K562 (cell line): Measurements from ENCODE around the gene GRP. TPM values are rescaled to one million over a fixed set of nuclear protein-coding genes. Genes with fewer than 3 reads are reported as not detected.

Experiments used
- ATAC-seq: fragments of 200-7000 bp; cut with Tn5 transposase; 3 replicates; pipeline ENCODE4 v1.9.1; 2020; ENCODE audit warnings: moderate library complexity
- BruUV-seq: library from RNA; stranded (reverse); fragments of 400-500 nt; replicated peaks from 2 replicates; lab custom pipeline; 2021; lab: Mats Ljungman, UMichigan
- CTCF ChIA-PET: fragments of 300-600 bp; formaldehyde crosslinking; extraction: SDS; loops from one replicate; lab custom pipeline; 2021; ENCODE audit warnings: low intra/inter-chr PET ratio; lab: Yijun Ruan, JAX
- POLR2A ChIA-PET: fragments of 300-600, 350-650 bp; sonication (Branson Sonifier 250); formaldehyde crosslinking; extraction: SDS; loops from one replicate; lab custom pipeline; 2021; ENCODE audit warnings: antibody characterized with exemption, inconsistent platforms; lab: Yijun Ruan, JAX
- DNase-seq, 4 experiments: peaks; one replicate each; pipeline versions ENCODE4 v3.0.0 to v3.0.0-alpha.2; 2011 to 2018; ENCODE audit warnings: low spot score in 3 of 4, mixed read lengths in 3 of 4; ENCODE audit errors: extremely low read depth in 1 of 4
- FAIRE-seq: peaks from 2 replicates; lab custom pipeline; 2011; peaks lifted over from hg19 to GRCh38; lab: Jason Lieb, UNC
- H2AFZ ChIP-seq: 2 replicates; pipeline ENCODE4 v1.6.0; 2011; ENCODE audit warnings: low read depth, low read length, control low read depth, inconsistent platforms
- H3K27ac ChIP-seq: fragments of 200-600 bp; 3 replicates; pipeline ENCODE4 v1.8.0; 2011; ENCODE audit warnings: low read depth, mild to moderate bottlenecking, control low read depth, inconsistent platforms, low read length, moderate library complexity, mixed read lengths; ENCODE audit errors: extremely low read depth
- H3K27me3 ChIP-seq, 2 experiments: fragments of 300-600 bp in 1 of 2; 2 replicates in 1 of 2; 3 replicates in 1 of 2; pipeline versions ENCODE4 v1.6.0 to v1.8.0; 2011; ENCODE audit warnings: inconsistent platforms in 2 of 2, low read length in 2 of 2, mild to moderate bottlenecking in 1 of 2, mixed read lengths in 1 of 2, moderate library complexity in 1 of 2; ENCODE audit not compliant: control insufficient read depth in 2 of 2, insufficient read depth in 2 of 2
- H3K36me3 ChIP-seq: fragments of 300-600 bp; 3 replicates; pipeline ENCODE4 v1.8.0; 2011; ENCODE audit warnings: mild to moderate bottlenecking, low read length, inconsistent platforms; ENCODE audit not compliant: control insufficient read depth, insufficient read depth
- H3K4me1 ChIP-seq, 2 experiments: fragments of 200-600 bp in 1 of 2; replicated peaks in 1 of 2; 2 replicates in 1 of 2; 3 replicates in 1 of 2; pipeline versions ENCODE4 v1.5.1 to v1.8.0; 2011; ENCODE audit warnings: inconsistent platforms in 2 of 2, low read length in 2 of 2, mild to moderate bottlenecking in 1 of 2, mixed read lengths in 1 of 2, moderate library complexity in 1 of 2; ENCODE audit not compliant: control insufficient read depth in 2 of 2, insufficient read depth in 2 of 2
- H3K4me2 ChIP-seq: 2 replicates; pipeline ENCODE4 v1.6.1; 2011; ENCODE audit warnings: low read length, control low read depth, inconsistent platforms, mixed read lengths; ENCODE audit not compliant: insufficient read depth
- H3K4me3 ChIP-seq: fragments of 200-600 bp; sonication (generic), shearing (Covaris generic); 2 replicates; pipeline ENCODE4 v1.5.1; 2016; ENCODE audit warnings: control low read depth, inconsistent platforms
- H3K79me2 ChIP-seq: fragments of 200-600 bp; 3 replicates; pipeline ENCODE4 v1.8.0; 2011; ENCODE audit warnings: low read length, inconsistent platforms; ENCODE audit not compliant: control insufficient read depth, insufficient read depth
- H3K9ac ChIP-seq, 2 experiments: 2 replicates each; pipeline versions ENCODE4 v1.6.0 to v1.6.1; 2011; ENCODE audit warnings: low read depth in 2 of 2, low read length in 2 of 2, control low read depth in 1 of 2, inconsistent platforms in 1 of 2, mild to moderate bottlenecking in 1 of 2, mixed read lengths in 1 of 2; ENCODE audit not compliant: insufficient read depth in 1 of 2
- H3K9me1 ChIP-seq: one replicate; pipeline ENCODE4 v1.6.0; 2011; ENCODE audit warnings: inconsistent platforms, mild to moderate bottlenecking, low read length, moderate library complexity; ENCODE audit not compliant: control insufficient read depth, insufficient read depth
- H3K9me3 ChIP-seq: replicated peaks from 2 replicates; pipeline ENCODE4 v1.5.1; 2011; ENCODE audit warnings: low read depth, low read length, inconsistent platforms; ENCODE audit not compliant: control insufficient read depth, insufficient read depth
- H4K20me1 ChIP-seq: replicated peaks from 2 replicates; pipeline ENCODE4 v1.6.1; 2011; ENCODE audit warnings: low read length, inconsistent platforms, mixed read lengths; ENCODE audit not compliant: control insufficient read depth, insufficient read depth
- ATF3 ChIP-seq, 2 experiments: fragments of 450-650 bp in 1 of 2; sonication (generic) in 1 of 2; formaldehyde crosslinking in 1 of 2; IDR thresholded peaks in 1 of 2; conservative IDR thresholded peaks in 1 of 2; 2 replicates each; pipeline versions ENCODE4 v1.6.1 to v1.8.1; 2016 to 2023; ENCODE audit warnings: mild to moderate bottlenecking in 2 of 2, moderate library complexity in 2 of 2, inconsistent platforms in 1 of 2, missing genetic modification reagents in 1 of 2
- CC2D1A ChIP-seq: fragments of 450-650 bp; IDR thresholded peaks from 2 replicates; pipeline ENCODE4 v1.6.1; 2017; ENCODE audit warnings: mild to moderate bottlenecking
- EP400 ChIP-seq: fragments of 450-650 bp; IDR thresholded peaks from 2 replicates; pipeline ENCODE4 v1.6.1; 2017; ENCODE audit warnings: antibody characterized with exemption, mild to moderate bottlenecking, moderate library complexity
- MTF1 ChIP-seq: fragments of 250-450 bp; sonication (Bioruptor Pico); IDR thresholded peaks from 2 replicates; pipeline ENCODE4 v1.9.0; 2021; ENCODE audit warnings: moderate library complexity, mild to moderate bottlenecking, inconsistent platforms, borderline replicate concordance
- MYC ChIP-seq, 2 experiments: fragments of 250-450 bp in 1 of 2; sonication (Bioruptor Pico) in 1 of 2; IDR thresholded peaks; 2 replicates each; pipeline versions ENCODE4 v1.5.1 to v1.6.1; 2012 to 2021; ENCODE audit warnings: low read depth in 2 of 2, borderline replicate concordance in 1 of 2, improper control_type of control experiment in 1 of 2, low read length in 1 of 2, mild to moderate bottlenecking in 1 of 2, moderate library complexity in 1 of 2
- XRCC5 ChIP-seq: fragments of 200-400 bp; formaldehyde crosslinking; IDR thresholded peaks from 2 replicates; pipeline ENCODE4 v1.6.1; 2017; ENCODE audit warnings: low read depth, mild to moderate bottlenecking, low read length
- ZBTB5 ChIP-seq: fragments of 450-650 bp; IDR thresholded peaks from 2 replicates; pipeline ENCODE4 v1.6.1; 2017; ENCODE audit warnings: antibody characterized with exemption
- ZNF124 ChIP-seq: sonication (generic); formaldehyde crosslinking; IDR thresholded peaks from 2 replicates; pipeline ENCODE4 v1.8.1; 2022; ENCODE audit warnings: missing genetic modification reagents
- ZNF561 ChIP-seq: fragments of 450-650 bp; formaldehyde crosslinking; conservative IDR thresholded peaks from 2 replicates; pipeline ENCODE4 v1.4.0; 2020; ENCODE audit warnings: mild to moderate bottlenecking, moderate library complexity
- ZNF778 ChIP-seq: fragments of 450-650 bp; formaldehyde crosslinking; IDR thresholded peaks from 2 replicates; pipeline ENCODE4 v1.4.0; 2020; ENCODE audit warnings: mild to moderate bottlenecking, moderate library complexity
- WGBS: fragments of 100-300 bp; shearing (Covaris generic); methylation state at CpG from one replicate; pipeline ENCODE4 v1.1.6; 2016; ENCODE audit warnings: low coverage, mixed read lengths; ENCODE audit not compliant: insufficient coverage; ENCODE audit errors: missing lambda C conversion rate; 5-methylcytosine and 5-hydroxymethylcytosine counted together
- in situ Hi-C: fragments of 300-500 bp; cut with MboI; formaldehyde crosslinking; loops from 4 replicates; pipeline ENCODE4 v1.15.0; 2018; ENCODE audit warnings: inconsistent platforms, mixed read lengths
- intact Hi-C: fragments of 100-400 bp; cut with micrococcal nuclease; formaldehyde crosslinking; loops from 2 replicates; pipeline ENCODE4 v1.14.2; 2022
- polyA plus RNA-seq, 8 experiments: library from polyadenylated mRNA; depleted of rRNA in 4 of 8; stranded (reverse) in 5 of 8; unstranded in 3 of 8; fragments of >200 nt; fragmentation: Nextera tagmentation in 2 of 8; fragmentation: Illumina TruSeq in 1 of 8; extraction: Ambion mirVana in 2 of 8; extraction: Trizol in 1 of 8; gene quantifications; 2 replicates each; pipeline versions ENCODE4 v1.2.1 to v1.2.3, GENCODE V29; 2011 to 2014; ENCODE audit warnings: inconsistent platforms in 1 of 8, missing spikeins in 1 of 8
- total RNA-seq, 7 experiments: library from RNA; depleted of rRNA in 6 of 7; stranded (reverse); fragments of >200 nt in 6 of 7; fragmentation: Illumina TruSeq in 2 of 7; extraction: Trizol in 2 of 7; gene quantifications; 2 replicates each; pipeline versions ENCODE4 v1.2.1 to v1.2.3, GENCODE V29; 2011 to 2021; ENCODE audit warnings: low replicate concordance in 1 of 7

The GRP gene
- total and polyA plus RNA-seq, 9 of the 15 experiments (the other 6 are each of a cell fraction or from before 2014, with no cell fraction given): 0.07 TPM; not detected in 8

- no peaks in the 10 kb centered on the region for H3K36me3 ChIP-seq
- H3K4me2 ChIP-seq: no peak overlapping the region
- H3K4me3 ChIP-seq: no peak overlapping the region
- no peak overlapping the region for H3K9ac ChIP-seq
- in situ Hi-C loops: no loop called here
- no peaks in the 10 kb centered on the region for H3K9me3 ChIP-seq
- H2AFZ ChIP-seq: no peak overlapping the region
- no peaks in the 10 kb centered on the region for H4K20me1 ChIP-seq
- no peaks in the 10 kb centered on the region for H3K4me1 ChIP-seq
- DNase-seq (no peak), ATAC-seq (no peak), FAIRE-seq (no peak)
- BruUV-seq: no TSS peak
- no peaks in the 10 kb centered on the region for H3K9me1 ChIP-seq
- H3K27ac ChIP-seq: no peak overlapping the region
- no peaks in the 10 kb centered on the region for H3K79me2 ChIP-seq
- H3K27me3 ChIP-seq: no peaks in the 10 kb centered on the region; a peak in 1 of 5 replicates
- intact Hi-C loops: no loop called here
- WGBS: 0% methylated on average over 8 of the region's 9 CpGs
- TF ChIP-seq ZBTB5: no peak
- TF ChIP-seq ZNF124 (CRISPR knock-in tag): no peak
- POLR2A ChIA-PET: no interaction called here
- CTCF ChIA-PET: no interaction called here
These were observed 39.7 kb upstream of the GRP start for GRCh38 chr18:59180150-59180845.

GRCh38 chr18:59182673-59183072 is 37.3 kb upstream of the GRP start:
- no peak for ATAC-seq
- Histone ChIP-seq H3K27me3 (no peaks in the 10 kb centered on the region; a peak in 1 of 5 replicates), H4K20me1 (no peaks in the 10 kb centered on the region), H3K79me2 (no peaks in the 10 kb centered on the region), H2AFZ (no peak overlapping the region), H3K9ac (no peak overlapping the region), H3K4me3 (no peak overlapping the region), H3K36me3 (no peaks in the 10 kb centered on the region), H3K4me2 (no peak overlapping the region), H3K27ac (no peak overlapping the region), H3K4me1 (no peaks in the 10 kb centered on the region), H3K9me1 (no peaks in the 10 kb centered on the region), H3K9me3 (no peaks in the 10 kb centered on the region)
- ChIA-PET CTCF (no interaction called here), POLR2A (no interaction called here)
- BruUV-seq: no TSS peak
- intact Hi-C loops: no loop called here
- no peak for FAIRE-seq
- in situ Hi-C loops: no loop called here
- WGBS: 0% methylated on average over 1 of the region's 1 CpG
- no peak for DNase-seq
- TF ChIP-seq CC2D1A: no peak
- no peak for TF ChIP-seq EP400
- TF ChIP-seq MTF1 (CRISPR knock-in tag): no peak
- no peak for TF ChIP-seq MYC (IDR thresholded peaks at IDR 0.05; ENCODE audit: low read depth, low read length)
- TF ChIP-seq MYC (CRISPR knock-in tag; IDR thresholded peaks at IDR 0.05; ENCODE audit: borderline replicate concordance, low read depth): no peak
- no peak for TF ChIP-seq ZNF778 (CRISPR knock-in tag)
- no peak for TF ChIP-seq ZNF561 (CRISPR knock-in tag)
- no peak for TF ChIP-seq ATF3 (IDR thresholded peaks at IDR 0.05)
- TF ChIP-seq ATF3 (CRISPR knock-in tag; conservative IDR thresholded peaks at IDR 0.05): no peak
- TF ChIP-seq XRCC5: no peak
